K562 (cell line): ENCODE measurements around the gene PMFBP1. TPM values are rescaled to one million over a fixed set of nuclear protein-coding genes. Genes with fewer than 3 reads are reported as not detected.

Experiments
- CBFA2T2 ChIP-seq: fragments of 450-650 bp; conservative IDR thresholded peaks from 2 replicates; pipeline ENCODE4 v1.6.1; 2017; ENCODE audit warnings: mild to moderate bottlenecking
- ESRRA ChIP-seq: fragments of 450-650 bp; IDR thresholded peaks from 2 replicates; pipeline ENCODE4 v1.6.1; 2014; ENCODE audit warnings: low read depth, mild to moderate bottlenecking, moderate library complexity, borderline replicate concordance
- FOSL1 ChIP-seq: fragments of 200-800 bp; sonication (Bioruptor generic); conservative IDR thresholded peaks from 2 replicates; pipeline ENCODE4 v1.6.1; 2016; ENCODE audit warnings: missing genetic modification characterization, missing compliant biosample characterization
- GATAD2B ChIP-seq: fragments of 450-650 bp; IDR thresholded peaks from 2 replicates; pipeline ENCODE4 v1.6.1; 2017; ENCODE audit warnings: mild to moderate bottlenecking, borderline replicate concordance
- JUND ChIP-seq, 2 experiments: IDR thresholded peaks; 2 replicates in 1 of 2; 3 replicates in 1 of 2; pipeline ENCODE4 v1.6.1; 2011; ENCODE audit warnings: borderline replicate concordance in 2 of 2, low read depth in 2 of 2, low read length in 2 of 2, improper control_type of control experiment in 1 of 2, missing biosample characterization in 1 of 2, missing genetic modification characterization in 1 of 2, missing genetic modification reagents in 1 of 2
- NBN ChIP-seq: fragments of 450-650 bp; IDR thresholded peaks from 2 replicates; pipeline ENCODE4 v1.6.1; 2016; ENCODE audit warnings: low read depth, mild to moderate bottlenecking
- NFIX ChIP-seq: fragments of 250-450 bp; sonication (Bioruptor Pico); IDR thresholded peaks from 2 replicates; pipeline ENCODE4 v1.4.0; 2020; ENCODE audit warnings: low read depth, mild to moderate bottlenecking, moderate library complexity
- RNF2 ChIP-seq: sonication (generic); IDR thresholded peaks from 2 replicates; pipeline ENCODE4 v1.6.1; 2016
- TARDBP ChIP-seq: fragments of 450-650 bp; IDR thresholded peaks from 2 replicates; pipeline ENCODE4 v1.6.1; 2016
- ZBTB7A ChIP-seq: IDR thresholded peaks from 2 replicates; pipeline ENCODE4 v1.6.1; 2011; ENCODE audit warnings: low read depth, mild to moderate bottlenecking, low read length, moderate library complexity, borderline replicate concordance; ENCODE audit not compliant: control insufficient read depth
- ZNF165 ChIP-seq: fragments of 250-450 bp; sonication (Bioruptor Pico); IDR thresholded peaks from 2 replicates; pipeline ENCODE4 v1.4.0; 2020; ENCODE audit warnings: borderline replicate concordance
- ZNF174 ChIP-seq: fragments of 250-450 bp; sonication (Bioruptor Pico); IDR thresholded peaks from 2 replicates; pipeline ENCODE4 v1.4.0; 2020; ENCODE audit warnings: mild to moderate bottlenecking
- ZNF197 ChIP-seq: fragments of 200-800 bp; sonication (Bioruptor generic); IDR thresholded peaks from 2 replicates; pipeline ENCODE4 v1.6.1; 2016; ENCODE audit warnings: low read depth, missing genetic modification characterization, missing compliant biosample characterization
- polyA plus RNA-seq, 8 experiments: library from polyadenylated mRNA; depleted of rRNA in 4 of 8; stranded (reverse) in 5 of 8; unstranded in 3 of 8; fragments of >200 nt; fragmentation: Nextera tagmentation in 2 of 8; fragmentation: Illumina TruSeq in 1 of 8; extraction: Ambion mirVana in 2 of 8; extraction: Trizol in 1 of 8; gene quantifications; 2 replicates each; pipeline versions ENCODE4 v1.2.1 to v1.2.3, GENCODE V29; 2011 to 2014; ENCODE audit warnings: inconsistent platforms in 1 of 8, missing spikeins in 1 of 8
- total RNA-seq, 7 experiments: library from RNA; depleted of rRNA in 6 of 7; stranded (reverse); fragments of >200 nt in 6 of 7; fragmentation: Illumina TruSeq in 2 of 7; extraction: Trizol in 2 of 7; gene quantifications; 2 replicates each; pipeline versions ENCODE4 v1.2.1 to v1.2.3, GENCODE V29; 2011 to 2021; ENCODE audit warnings: low replicate concordance in 1 of 7
- TF ChIP-seq, protein P1 (sequence below): fragments of 200-600 bp; sonication (generic); IDR thresholded peaks from one replicate; pipeline ENCODE4 v1.6.1; 2012; ENCODE audit warnings: mild to moderate bottlenecking, low read depth, low read length, inconsistent platforms
- TF ChIP-seq, protein P2 (sequence below): sonication (generic); formaldehyde crosslinking; IDR thresholded peaks from 2 replicates; pipeline ENCODE4 v1.8.1; 2023; ENCODE audit warnings: mild to moderate bottlenecking, missing genetic modification reagents

Gene PMFBP1
- total and polyA plus RNA-seq, 9 of the 15 experiments (the other 6 are each of a cell fraction or from before 2014, with no cell fraction given) = 0.13 to 0.91 (median 0.47) TPM

DNA sequence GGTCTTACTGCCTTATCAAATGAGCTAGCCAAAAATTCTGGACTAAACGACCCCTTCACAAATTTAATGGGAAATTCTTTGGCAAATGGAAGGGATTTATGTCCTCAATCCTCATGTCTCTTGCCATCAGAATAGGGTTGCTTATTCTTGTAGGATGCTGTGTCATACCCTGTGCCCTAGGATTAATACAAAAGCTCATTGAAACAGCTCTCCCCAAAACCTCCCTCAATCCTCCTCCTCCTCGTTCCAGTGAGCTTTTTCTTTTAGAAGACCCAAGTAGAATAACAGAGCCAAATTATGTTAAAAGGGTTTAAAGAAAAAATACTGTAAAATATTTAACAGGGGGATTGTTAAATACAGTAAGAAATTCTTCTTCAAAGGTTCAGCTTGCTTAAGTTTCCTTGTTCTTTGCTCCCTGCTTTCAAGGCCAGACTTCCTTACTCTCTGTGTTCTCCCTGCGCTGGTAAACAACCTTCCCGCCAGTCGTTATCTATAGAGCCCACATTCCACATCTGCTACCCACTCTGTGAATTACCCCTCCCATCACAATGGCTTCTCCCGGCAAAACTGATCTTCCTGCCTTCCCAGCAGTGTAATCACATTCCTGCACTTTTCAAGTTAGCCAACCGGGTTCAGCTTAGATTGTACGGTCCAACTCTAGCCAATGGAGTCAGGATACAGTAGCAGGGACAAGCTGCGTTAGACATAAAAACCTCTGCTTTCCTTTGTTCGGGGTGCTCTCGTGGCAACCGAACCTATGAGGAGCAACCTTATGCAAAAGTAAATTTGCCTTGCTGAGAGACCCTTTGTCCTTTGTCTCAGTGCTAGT is 99.2 kb downstream of the PMFBP1 start (continued):
- TF ChIP-seq, protein P1, sequence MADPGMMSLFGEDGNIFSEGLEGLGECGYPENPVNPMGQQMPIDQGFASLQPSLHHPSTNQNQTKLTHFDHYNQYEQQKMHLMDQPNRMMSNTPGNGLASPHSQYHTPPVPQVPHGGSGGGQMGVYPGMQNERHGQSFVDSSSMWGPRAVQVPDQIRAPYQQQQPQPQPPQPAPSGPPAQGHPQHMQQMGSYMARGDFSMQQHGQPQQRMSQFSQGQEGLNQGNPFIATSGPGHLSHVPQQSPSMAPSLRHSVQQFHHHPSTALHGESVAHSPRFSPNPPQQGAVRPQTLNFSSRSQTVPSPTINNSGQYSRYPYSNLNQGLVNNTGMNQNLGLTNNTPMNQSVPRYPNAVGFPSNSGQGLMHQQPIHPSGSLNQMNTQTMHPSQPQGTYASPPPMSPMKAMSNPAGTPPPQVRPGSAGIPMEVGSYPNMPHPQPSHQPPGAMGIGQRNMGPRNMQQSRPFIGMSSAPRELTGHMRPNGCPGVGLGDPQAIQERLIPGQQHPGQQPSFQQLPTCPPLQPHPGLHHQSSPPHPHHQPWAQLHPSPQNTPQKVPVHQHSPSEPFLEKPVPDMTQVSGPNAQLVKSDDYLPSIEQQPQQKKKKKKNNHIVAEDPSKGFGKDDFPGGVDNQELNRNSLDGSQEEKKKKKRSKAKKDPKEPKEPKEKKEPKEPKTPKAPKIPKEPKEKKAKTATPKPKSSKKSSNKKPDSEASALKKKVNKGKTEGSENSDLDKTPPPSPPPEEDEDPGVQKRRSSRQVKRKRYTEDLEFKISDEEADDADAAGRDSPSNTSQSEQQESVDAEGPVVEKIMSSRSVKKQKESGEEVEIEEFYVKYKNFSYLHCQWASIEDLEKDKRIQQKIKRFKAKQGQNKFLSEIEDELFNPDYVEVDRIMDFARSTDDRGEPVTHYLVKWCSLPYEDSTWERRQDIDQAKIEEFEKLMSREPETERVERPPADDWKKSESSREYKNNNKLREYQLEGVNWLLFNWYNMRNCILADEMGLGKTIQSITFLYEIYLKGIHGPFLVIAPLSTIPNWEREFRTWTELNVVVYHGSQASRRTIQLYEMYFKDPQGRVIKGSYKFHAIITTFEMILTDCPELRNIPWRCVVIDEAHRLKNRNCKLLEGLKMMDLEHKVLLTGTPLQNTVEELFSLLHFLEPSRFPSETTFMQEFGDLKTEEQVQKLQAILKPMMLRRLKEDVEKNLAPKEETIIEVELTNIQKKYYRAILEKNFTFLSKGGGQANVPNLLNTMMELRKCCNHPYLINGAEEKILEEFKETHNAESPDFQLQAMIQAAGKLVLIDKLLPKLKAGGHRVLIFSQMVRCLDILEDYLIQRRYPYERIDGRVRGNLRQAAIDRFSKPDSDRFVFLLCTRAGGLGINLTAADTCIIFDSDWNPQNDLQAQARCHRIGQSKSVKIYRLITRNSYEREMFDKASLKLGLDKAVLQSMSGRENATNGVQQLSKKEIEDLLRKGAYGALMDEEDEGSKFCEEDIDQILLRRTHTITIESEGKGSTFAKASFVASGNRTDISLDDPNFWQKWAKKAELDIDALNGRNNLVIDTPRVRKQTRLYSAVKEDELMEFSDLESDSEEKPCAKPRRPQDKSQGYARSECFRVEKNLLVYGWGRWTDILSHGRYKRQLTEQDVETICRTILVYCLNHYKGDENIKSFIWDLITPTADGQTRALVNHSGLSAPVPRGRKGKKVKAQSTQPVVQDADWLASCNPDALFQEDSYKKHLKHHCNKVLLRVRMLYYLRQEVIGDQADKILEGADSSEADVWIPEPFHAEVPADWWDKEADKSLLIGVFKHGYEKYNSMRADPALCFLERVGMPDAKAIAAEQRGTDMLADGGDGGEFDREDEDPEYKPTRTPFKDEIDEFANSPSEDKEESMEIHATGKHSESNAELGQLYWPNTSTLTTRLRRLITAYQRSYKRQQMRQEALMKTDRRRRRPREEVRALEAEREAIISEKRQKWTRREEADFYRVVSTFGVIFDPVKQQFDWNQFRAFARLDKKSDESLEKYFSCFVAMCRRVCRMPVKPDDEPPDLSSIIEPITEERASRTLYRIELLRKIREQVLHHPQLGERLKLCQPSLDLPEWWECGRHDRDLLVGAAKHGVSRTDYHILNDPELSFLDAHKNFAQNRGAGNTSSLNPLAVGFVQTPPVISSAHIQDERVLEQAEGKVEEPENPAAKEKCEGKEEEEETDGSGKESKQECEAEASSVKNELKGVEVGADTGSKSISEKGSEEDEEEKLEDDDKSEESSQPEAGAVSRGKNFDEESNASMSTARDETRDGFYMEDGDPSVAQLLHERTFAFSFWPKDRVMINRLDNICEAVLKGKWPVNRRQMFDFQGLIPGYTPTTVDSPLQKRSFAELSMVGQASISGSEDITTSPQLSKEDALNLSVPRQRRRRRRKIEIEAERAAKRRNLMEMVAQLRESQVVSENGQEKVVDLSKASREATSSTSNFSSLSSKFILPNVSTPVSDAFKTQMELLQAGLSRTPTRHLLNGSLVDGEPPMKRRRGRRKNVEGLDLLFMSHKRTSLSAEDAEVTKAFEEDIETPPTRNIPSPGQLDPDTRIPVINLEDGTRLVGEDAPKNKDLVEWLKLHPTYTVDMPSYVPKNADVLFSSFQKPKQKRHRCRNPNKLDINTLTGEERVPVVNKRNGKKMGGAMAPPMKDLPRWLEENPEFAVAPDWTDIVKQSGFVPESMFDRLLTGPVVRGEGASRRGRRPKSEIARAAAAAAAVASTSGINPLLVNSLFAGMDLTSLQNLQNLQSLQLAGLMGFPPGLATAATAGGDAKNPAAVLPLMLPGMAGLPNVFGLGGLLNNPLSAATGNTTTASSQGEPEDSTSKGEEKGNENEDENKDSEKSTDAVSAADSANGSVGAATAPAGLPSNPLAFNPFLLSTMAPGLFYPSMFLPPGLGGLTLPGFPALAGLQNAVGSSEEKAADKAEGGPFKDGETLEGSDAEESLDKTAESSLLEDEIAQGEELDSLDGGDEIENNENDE = no peak
- TF ChIP-seq ZNF174 (CRISPR knock-in tag) (no peak), TARDBP (no peak), FOSL1 (tag) (0 out of 2 replicates have a peak, but pooled peaks have one; percentile 20), ZNF197 (no peak), JUND (IDR thresholded peaks at IDR 0.05; ENCODE audit: borderline replicate concordance, low read depth, low read length) (no peak), JUND (tag; IDR thresholded peaks at IDR 0.05; ENCODE audit: borderline replicate concordance, low read depth, low read length) (no peak; the same call in 2 of the 3 replicates), ZNF165 (CRISPR knock-in tag) (no peak), RNF2 (no peak), ZBTB7A (no peak), NFIX (CRISPR knock-in tag) (no peak), ESRRA (no peak; the same call in 1 of the 2 replicates), CBFA2T2 (peak; percentile 75), GATAD2B (no peak), NBN (no peak)
- TF ChIP-seq, protein P2, sequence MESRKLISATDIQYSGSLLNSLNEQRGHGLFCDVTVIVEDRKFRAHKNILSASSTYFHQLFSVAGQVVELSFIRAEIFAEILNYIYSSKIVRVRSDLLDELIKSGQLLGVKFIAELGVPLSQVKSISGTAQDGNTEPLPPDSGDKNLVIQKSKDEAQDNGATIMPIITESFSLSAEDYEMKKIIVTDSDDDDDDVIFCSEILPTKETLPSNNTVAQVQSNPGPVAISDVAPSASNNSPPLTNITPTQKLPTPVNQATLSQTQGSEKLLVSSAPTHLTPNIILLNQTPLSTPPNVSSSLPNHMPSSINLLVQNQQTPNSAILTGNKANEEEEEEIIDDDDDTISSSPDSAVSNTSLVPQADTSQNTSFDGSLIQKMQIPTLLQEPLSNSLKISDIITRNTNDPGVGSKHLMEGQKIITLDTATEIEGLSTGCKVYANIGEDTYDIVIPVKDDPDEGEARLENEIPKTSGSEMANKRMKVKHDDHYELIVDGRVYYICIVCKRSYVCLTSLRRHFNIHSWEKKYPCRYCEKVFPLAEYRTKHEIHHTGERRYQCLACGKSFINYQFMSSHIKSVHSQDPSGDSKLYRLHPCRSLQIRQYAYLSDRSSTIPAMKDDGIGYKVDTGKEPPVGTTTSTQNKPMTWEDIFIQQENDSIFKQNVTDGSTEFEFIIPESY = no peak
